ENCODE data around the gene MAST2.

- no peak for TF ChIP-seq CTCF (conservative IDR thresholded peaks at IDR 0.05; ENCODE audit: low read depth, low read length)
- no peak for TF ChIP-seq EZH2 (IDR thresholded peaks at IDR 0.05; ENCODE audit: borderline replicate concordance, low read depth, low read length, poor library complexity, severe bottlenecking)
Measured at GRCh38 chr1:46004492-46004891, 201.1 kb downstream of the MAST2 start.

All from A673 (cell line).